ENCODE measurements around the gene ZNF205. TPM values are rescaled to one million over a fixed set of nuclear protein-coding genes. Genes with fewer than 3 reads are reported as not detected.
"Not testable (repeated sequence)": the region's sequence is repeated elsewhere in the genome, so short reads cannot be mapped to it uniquely, and the experiment has no call there.

ZNF205 gene
- total RNA-seq, 1 donor from 2014 or later, result 21.1 TPM

DNA sequence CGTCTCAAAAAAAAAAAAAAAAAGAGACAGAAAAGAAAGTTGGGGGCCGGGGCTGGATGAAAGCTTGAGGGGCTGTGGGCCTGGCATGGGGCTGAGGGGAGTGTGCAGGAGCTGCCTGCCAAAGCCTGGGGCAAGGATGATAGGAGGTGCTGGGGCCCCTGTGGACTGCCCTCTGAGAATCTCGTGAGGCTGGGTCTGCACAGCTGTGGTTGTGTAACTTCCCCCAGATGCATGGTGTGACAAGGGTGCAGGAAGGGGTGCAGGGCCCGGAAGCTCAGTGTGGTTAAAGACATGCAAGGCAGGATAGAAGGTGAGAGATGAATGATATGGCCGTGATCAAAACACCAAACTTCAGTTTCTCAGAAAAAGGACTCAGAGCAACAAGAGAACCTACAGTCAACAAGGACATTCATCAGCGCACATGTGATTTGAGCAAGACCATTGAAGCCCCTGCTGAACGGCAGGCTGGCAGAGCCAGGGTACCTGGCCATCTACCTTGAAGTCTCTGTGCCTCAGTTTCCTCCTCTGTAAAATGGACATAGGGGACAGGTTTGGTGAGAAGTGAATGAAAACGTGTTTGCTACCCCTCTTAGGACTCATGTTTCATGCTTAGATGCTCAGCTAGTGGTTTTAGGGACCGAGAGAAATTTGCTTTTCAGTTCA lies 37.4 kb upstream of the ZNF205 start:
- H3K36me3 Mint-ChIP-seq (ENCODE audit: low read depth), result no peaks in the 10 kb centered on the region
- H3K27me3 Mint-ChIP-seq (ENCODE audit: low read depth), result peaks cover 40% of the 10 kb centered on the region
- DNase-seq (ENCODE audit: low read depth, low spot score), result no peak
- no peak overlapping the region for H3K4me3 Mint-ChIP-seq
- TF ChIP-seq, protein P1, sequence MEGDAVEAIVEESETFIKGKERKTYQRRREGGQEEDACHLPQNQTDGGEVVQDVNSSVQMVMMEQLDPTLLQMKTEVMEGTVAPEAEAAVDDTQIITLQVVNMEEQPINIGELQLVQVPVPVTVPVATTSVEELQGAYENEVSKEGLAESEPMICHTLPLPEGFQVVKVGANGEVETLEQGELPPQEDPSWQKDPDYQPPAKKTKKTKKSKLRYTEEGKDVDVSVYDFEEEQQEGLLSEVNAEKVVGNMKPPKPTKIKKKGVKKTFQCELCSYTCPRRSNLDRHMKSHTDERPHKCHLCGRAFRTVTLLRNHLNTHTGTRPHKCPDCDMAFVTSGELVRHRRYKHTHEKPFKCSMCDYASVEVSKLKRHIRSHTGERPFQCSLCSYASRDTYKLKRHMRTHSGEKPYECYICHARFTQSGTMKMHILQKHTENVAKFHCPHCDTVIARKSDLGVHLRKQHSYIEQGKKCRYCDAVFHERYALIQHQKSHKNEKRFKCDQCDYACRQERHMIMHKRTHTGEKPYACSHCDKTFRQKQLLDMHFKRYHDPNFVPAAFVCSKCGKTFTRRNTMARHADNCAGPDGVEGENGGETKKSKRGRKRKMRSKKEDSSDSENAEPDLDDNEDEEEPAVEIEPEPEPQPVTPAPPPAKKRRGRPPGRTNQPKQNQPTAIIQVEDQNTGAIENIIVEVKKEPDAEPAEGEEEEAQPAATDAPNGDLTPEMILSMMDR (conservative IDR thresholded peaks at IDR 0.05), result no peak
- H3K9me3 Mint-ChIP-seq, result no peaks in the 10 kb centered on the region
- no peak overlapping the region for H3K27ac Mint-ChIP-seq (ENCODE audit: unreplicated experiment)
- H3K4me1 Mint-ChIP-seq, result no peaks in the 10 kb centered on the region

DNA sequence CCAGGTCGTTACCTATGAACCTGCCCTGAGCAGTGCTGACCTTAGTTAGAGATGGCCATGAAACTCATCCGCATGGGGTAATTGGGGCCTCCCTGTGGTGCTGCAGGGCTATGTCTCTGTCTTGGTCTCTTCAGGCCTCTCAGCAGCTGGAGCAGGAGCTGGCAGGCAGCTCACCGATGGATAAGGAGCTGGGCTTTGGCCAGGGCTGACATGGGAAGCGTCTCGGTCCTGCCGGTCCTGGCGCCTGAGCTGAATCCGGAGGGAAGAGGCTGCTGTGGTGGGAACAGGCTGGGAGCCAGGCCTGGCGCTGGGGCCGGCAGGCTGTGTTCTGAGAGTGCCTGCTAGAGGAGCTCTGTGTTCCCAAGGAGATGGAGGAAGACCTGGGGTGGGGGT lies 36.9 kb upstream of the ZNF205 start:
- Mint-ChIP-seq H3K36me3 (ENCODE audit: low read depth) (no peaks in the 10 kb centered on the region), H3K27ac (ENCODE audit: unreplicated experiment) (no peak overlapping the region), H3K4me3 (no peak overlapping the region), H3K27me3 (ENCODE audit: low read depth) (peaks cover 41% of the 10 kb centered on the region), H3K4me1 (no peaks in the 10 kb centered on the region), H3K9me3 (no peaks in the 10 kb centered on the region)
- DNase-seq (ENCODE audit: low read depth, low spot score), result no peak
- TF ChIP-seq, protein P1 (conservative IDR thresholded peaks at IDR 0.05), result no peak

DNA sequence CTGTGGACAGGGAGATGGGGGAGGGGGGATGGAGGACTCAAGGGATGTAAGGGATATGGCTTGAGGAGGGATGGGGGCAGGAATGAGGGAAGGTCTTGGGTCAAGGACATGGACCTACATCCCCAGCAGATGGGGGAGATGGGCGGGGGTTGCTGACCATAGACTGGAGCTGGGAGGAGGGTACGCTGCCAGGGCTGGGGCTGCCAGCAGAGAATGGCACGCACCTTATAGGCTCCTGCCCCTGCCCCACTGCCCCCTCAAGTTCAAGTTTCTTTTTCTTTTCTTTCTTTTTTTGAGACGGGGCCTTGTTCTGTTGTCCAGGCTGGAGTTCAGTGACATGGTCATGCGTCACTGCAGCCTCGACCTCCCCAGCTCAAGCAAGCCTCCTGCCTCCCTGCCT lies 36.4 kb upstream of the ZNF205 start:
- H3K4me1 Mint-ChIP-seq, result not testable (repeated sequence)

DNA sequence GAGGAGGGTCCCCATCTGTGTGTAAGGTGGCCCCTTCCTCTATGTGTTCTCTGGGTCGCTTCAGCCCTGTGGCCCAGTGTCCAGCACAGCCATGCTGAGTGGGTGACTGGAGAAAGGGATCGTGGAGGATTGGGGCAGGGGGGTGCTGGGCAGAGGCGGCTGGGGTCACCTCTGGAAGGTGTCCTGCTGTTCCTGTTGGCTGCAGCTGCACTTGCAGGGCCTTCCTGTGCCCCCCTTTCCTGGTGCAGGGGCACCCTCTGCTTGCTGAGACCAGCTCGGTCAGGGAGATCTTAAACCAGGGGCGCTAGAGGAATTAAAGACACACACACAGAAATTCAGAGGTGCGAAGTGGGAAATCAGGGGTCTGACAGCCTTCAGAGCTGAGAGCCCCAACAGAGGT lies 35.8 kb upstream of the ZNF205 start:
- H3K27me3 Mint-ChIP-seq (ENCODE audit: low read depth), result peaks cover 41% of the 10 kb centered on the region
- no peaks in the 10 kb centered on the region for H3K4me1 Mint-ChIP-seq
- no peaks in the 10 kb centered on the region for H3K36me3 Mint-ChIP-seq (ENCODE audit: low read depth)
- DNase-seq (ENCODE audit: low read depth, low spot score), result no peak
- H3K9me3 Mint-ChIP-seq, result no peaks in the 10 kb centered on the region
- TF ChIP-seq, protein P1 (conservative IDR thresholded peaks at IDR 0.05), result no peak
- no peak overlapping the region for H3K27ac Mint-ChIP-seq (ENCODE audit: unreplicated experiment)
- no peak overlapping the region for H3K4me3 Mint-ChIP-seq

More for the DNA sequence above, 36.4 kb upstream of the ZNF205 start:
- H3K27ac Mint-ChIP-seq (ENCODE audit: unreplicated experiment); H3K9me3 Mint-ChIP-seq; H3K4me3 Mint-ChIP-seq; DNase-seq (ENCODE audit: low read depth, low spot score); H3K36me3 Mint-ChIP-seq (ENCODE audit: low read depth): not testable (repeated sequence)
- peaks cover 41% of the 10 kb centered on the region for H3K27me3 Mint-ChIP-seq (ENCODE audit: low read depth)

DNA sequence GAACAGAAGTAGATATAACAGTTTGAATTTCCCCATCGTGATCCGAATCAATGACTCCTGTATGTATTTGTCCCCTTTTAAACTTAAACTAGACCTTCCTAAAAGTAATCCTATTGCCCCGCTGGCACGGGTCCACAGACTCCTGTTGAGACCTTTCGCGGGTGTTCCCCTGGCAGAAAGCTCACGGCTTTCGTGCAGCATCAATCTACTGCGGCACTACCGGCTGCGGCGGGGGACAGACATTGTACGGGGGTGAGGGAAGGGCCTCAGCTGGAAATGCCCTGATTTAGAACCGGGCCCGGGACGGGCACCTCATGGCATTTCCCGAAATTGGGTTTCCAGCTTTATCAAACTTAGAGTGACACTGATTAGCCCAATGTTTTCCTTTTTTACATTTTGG lies 32.4 kb upstream of the ZNF205 start:
- no peak overlapping the region for H3K27ac Mint-ChIP-seq (ENCODE audit: unreplicated experiment)
- no peak overlapping the region for H3K4me3 Mint-ChIP-seq
- peaks cover 25% of the 10 kb centered on the region for H3K27me3 Mint-ChIP-seq (ENCODE audit: low read depth)
- no peaks in the 10 kb centered on the region for H3K9me3 Mint-ChIP-seq
- H3K4me1 Mint-ChIP-seq, result no peaks in the 10 kb centered on the region
- no peaks in the 10 kb centered on the region for H3K36me3 Mint-ChIP-seq (ENCODE audit: low read depth)
- no peak for DNase-seq (ENCODE audit: low read depth, low spot score)
- TF ChIP-seq, protein P1 (conservative IDR thresholded peaks at IDR 0.05), result no peak

DNA sequence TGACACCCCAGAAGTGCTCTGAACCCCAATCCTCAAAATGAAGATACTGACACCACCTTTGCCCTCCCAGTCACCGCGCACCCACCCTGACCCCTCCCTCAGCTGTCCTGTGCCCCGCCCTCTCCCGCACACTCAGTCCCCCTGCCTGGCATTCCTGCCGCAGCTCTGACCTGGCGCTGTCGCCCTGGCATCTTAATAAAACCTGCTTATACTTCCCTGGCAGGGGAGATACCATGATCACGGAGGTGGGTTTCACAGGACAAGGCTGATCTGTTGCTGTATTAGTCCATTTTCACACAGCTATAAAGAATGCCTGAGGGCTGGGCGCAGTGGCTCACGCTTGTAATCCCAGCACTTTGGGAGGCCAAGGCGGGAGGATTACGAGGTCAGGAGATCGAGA lies 30.4 kb upstream of the ZNF205 start:
- not testable (repeated sequence) for H3K9me3 Mint-ChIP-seq; H3K4me1 Mint-ChIP-seq; H3K36me3 Mint-ChIP-seq (ENCODE audit: low read depth); H3K27ac Mint-ChIP-seq (ENCODE audit: unreplicated experiment); H3K4me3 Mint-ChIP-seq; DNase-seq (ENCODE audit: low read depth, low spot score)
- H3K27me3 Mint-ChIP-seq (ENCODE audit: low read depth), result peaks cover 19% of the 10 kb centered on the region

DNA sequence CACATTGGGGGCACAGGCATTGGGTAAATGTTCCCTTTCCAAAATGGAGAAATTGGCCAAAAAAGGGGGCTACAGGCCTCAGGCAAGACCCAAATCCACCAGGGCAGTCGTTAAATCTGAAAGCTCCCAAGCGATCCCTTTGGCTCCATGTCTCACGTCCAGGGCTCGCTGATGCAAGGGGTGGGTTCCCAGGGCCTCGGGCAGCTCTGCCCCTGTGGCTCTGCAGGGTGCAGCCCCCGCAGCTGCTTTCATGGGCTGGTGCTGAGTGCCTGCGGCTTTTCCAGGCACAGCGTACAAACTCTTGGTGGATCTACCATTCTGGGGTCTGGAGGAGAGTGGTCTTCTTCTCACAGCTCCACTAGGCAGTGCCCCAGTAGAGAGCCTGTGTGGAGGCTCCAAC lies 29.0 kb upstream of the ZNF205 start:
- not testable (repeated sequence) for H3K4me3 Mint-ChIP-seq; H3K9me3 Mint-ChIP-seq; H3K27ac Mint-ChIP-seq (ENCODE audit: unreplicated experiment); DNase-seq (ENCODE audit: low read depth, low spot score); H3K36me3 Mint-ChIP-seq (ENCODE audit: low read depth)
- Mint-ChIP-seq H3K4me1 (peaks cover 14% of the 10 kb centered on the region), H3K27me3 (ENCODE audit: low read depth) (peaks cover 12% of the 10 kb centered on the region)

All from neural crest cell (in vitro differentiated cells).